ENCODE data around the gene ZNF521.

Gene ZNF521

GRCh38 chr18:25099895-25100294 is 252.1 kb downstream of the ZNF521 start:
- Histone ChIP-seq H3K36me3 (ENCODE audit: control insufficient read depth, insufficient read depth, low read length) (no peaks in the 10 kb centered on the region), H3K27ac (ENCODE audit: insufficient read depth, low read length, poor library complexity, severe bottlenecking) (no peak overlapping the region), H3K9me3 (ENCODE audit: control insufficient read depth, low read length) (no peaks in the 10 kb centered on the region), H3K27me3 (replicated peaks; ENCODE audit: control insufficient read depth, insufficient read depth, low read length, poor library complexity, severe bottlenecking) (no peaks in the 10 kb centered on the region), H3K4me1 (ENCODE audit: control insufficient read depth, insufficient read depth, low read length, poor library complexity, severe bottlenecking) (no peaks in the 10 kb centered on the region), H3K4me3 (ENCODE audit: insufficient read depth, low read depth, low read length, poor library complexity, severe bottlenecking) (no peak overlapping the region)
- DNase-seq: no peak

- H3K36me3 ChIP-seq (ENCODE audit: control insufficient read depth, insufficient read depth, low read length): no peaks in the 10 kb centered on the region
- DNase-seq: no peak
- no peaks in the 10 kb centered on the region for H3K9me3 ChIP-seq (ENCODE audit: control insufficient read depth, low read length)
- no peaks in the 10 kb centered on the region for H3K27me3 ChIP-seq (replicated peaks; ENCODE audit: control insufficient read depth, insufficient read depth, low read length, poor library complexity, severe bottlenecking)
- no peak overlapping the region for H3K27ac ChIP-seq (ENCODE audit: insufficient read depth, low read length, poor library complexity, severe bottlenecking)
- H3K4me1 ChIP-seq (ENCODE audit: control insufficient read depth, insufficient read depth, low read length, poor library complexity, severe bottlenecking): no peaks in the 10 kb centered on the region
- no peak overlapping the region for H3K4me3 ChIP-seq (ENCODE audit: insufficient read depth, low read depth, low read length, poor library complexity, severe bottlenecking)
These were observed 254.4 kb downstream of the ZNF521 start for GRCh38 chr18:25097569-25098056.

GRCh38 chr18:25097057-25097456 is 254.9 kb downstream of the ZNF521 start:
- Histone ChIP-seq H3K9me3 (ENCODE audit: control insufficient read depth, low read length) (no peaks in the 10 kb centered on the region), H3K4me1 (ENCODE audit: control insufficient read depth, insufficient read depth, low read length, poor library complexity, severe bottlenecking) (no peaks in the 10 kb centered on the region), H3K36me3 (ENCODE audit: control insufficient read depth, insufficient read depth, low read length) (no peaks in the 10 kb centered on the region), H3K4me3 (ENCODE audit: insufficient read depth, low read depth, low read length, poor library complexity, severe bottlenecking) (no peak overlapping the region), H3K27me3 (replicated peaks; ENCODE audit: control insufficient read depth, insufficient read depth, low read length, poor library complexity, severe bottlenecking) (no peaks in the 10 kb centered on the region), H3K27ac (ENCODE audit: insufficient read depth, low read length, poor library complexity, severe bottlenecking) (no peak overlapping the region)
- DNase-seq: no peak

GRCh38 chr18:25093141-25093540 is 258.8 kb downstream of the ZNF521 start:
- H3K4me1 ChIP-seq (ENCODE audit: control insufficient read depth, insufficient read depth, low read length, poor library complexity, severe bottlenecking): no peaks in the 10 kb centered on the region

GRCh38 chr18:25089470-25089869 is 262.5 kb downstream of the ZNF521 start:
- H3K27me3 ChIP-seq (replicated peaks; ENCODE audit: control insufficient read depth, insufficient read depth, low read length, poor library complexity, severe bottlenecking): no peaks in the 10 kb centered on the region
- H3K27ac ChIP-seq (ENCODE audit: insufficient read depth, low read length, poor library complexity, severe bottlenecking): no peak overlapping the region
- no peaks in the 10 kb centered on the region for H3K9me3 ChIP-seq (ENCODE audit: control insufficient read depth, low read length)
- no peaks in the 10 kb centered on the region for H3K36me3 ChIP-seq (ENCODE audit: control insufficient read depth, insufficient read depth, low read length)
- H3K4me3 ChIP-seq (ENCODE audit: insufficient read depth, low read depth, low read length, poor library complexity, severe bottlenecking): no peak overlapping the region
- H3K4me1 ChIP-seq (ENCODE audit: control insufficient read depth, insufficient read depth, low read length, poor library complexity, severe bottlenecking): no peaks in the 10 kb centered on the region
- DNase-seq: no peak

More at GRCh38 chr18:25093141-25093540, 258.8 kb downstream of the ZNF521 start:
- no peak for DNase-seq
- H3K9me3 ChIP-seq (ENCODE audit: control insufficient read depth, low read length): no peaks in the 10 kb centered on the region
- H3K4me3 ChIP-seq (ENCODE audit: insufficient read depth, low read depth, low read length, poor library complexity, severe bottlenecking): no peak overlapping the region
- no peaks in the 10 kb centered on the region for H3K36me3 ChIP-seq (ENCODE audit: control insufficient read depth, insufficient read depth, low read length)
- no peak overlapping the region for H3K27ac ChIP-seq (ENCODE audit: insufficient read depth, low read length, poor library complexity, severe bottlenecking)
- H3K27me3 ChIP-seq (replicated peaks; ENCODE audit: control insufficient read depth, insufficient read depth, low read length, poor library complexity, severe bottlenecking): no peaks in the 10 kb centered on the region

- no peaks in the 10 kb centered on the region for H3K36me3 ChIP-seq (ENCODE audit: control insufficient read depth, insufficient read depth, low read length)
- H3K27ac ChIP-seq (ENCODE audit: insufficient read depth, low read length, poor library complexity, severe bottlenecking): no peak overlapping the region
- H3K27me3 ChIP-seq (replicated peaks; ENCODE audit: control insufficient read depth, insufficient read depth, low read length, poor library complexity, severe bottlenecking): no peaks in the 10 kb centered on the region
- DNase-seq: no peak
- no peaks in the 10 kb centered on the region for H3K4me1 ChIP-seq (ENCODE audit: control insufficient read depth, insufficient read depth, low read length, poor library complexity, severe bottlenecking)
- no peak overlapping the region for H3K4me3 ChIP-seq (ENCODE audit: insufficient read depth, low read depth, low read length, poor library complexity, severe bottlenecking)
- no peaks in the 10 kb centered on the region for H3K9me3 ChIP-seq (ENCODE audit: control insufficient read depth, low read length)
These were observed 265.1 kb downstream of the ZNF521 start for GRCh38 chr18:25086876-25087275.

- no peak overlapping the region for H3K27ac ChIP-seq (ENCODE audit: insufficient read depth, low read length, poor library complexity, severe bottlenecking)
- no peaks in the 10 kb centered on the region for H3K9me3 ChIP-seq (ENCODE audit: control insufficient read depth, low read length)
- DNase-seq: no peak
- no peaks in the 10 kb centered on the region for H3K27me3 ChIP-seq (replicated peaks; ENCODE audit: control insufficient read depth, insufficient read depth, low read length, poor library complexity, severe bottlenecking)
- no peaks in the 10 kb centered on the region for H3K36me3 ChIP-seq (ENCODE audit: control insufficient read depth, insufficient read depth, low read length)
- H3K4me3 ChIP-seq (ENCODE audit: insufficient read depth, low read depth, low read length, poor library complexity, severe bottlenecking): no peak overlapping the region
- no peaks in the 10 kb centered on the region for H3K4me1 ChIP-seq (ENCODE audit: control insufficient read depth, insufficient read depth, low read length, poor library complexity, severe bottlenecking)
These were observed 271.0 kb downstream of the ZNF521 start for GRCh38 chr18:25081001-25081400.

GRCh38 chr18:25080211-25080610 is 271.8 kb downstream of the ZNF521 start:
- no peaks in the 10 kb centered on the region for H3K4me1 ChIP-seq (ENCODE audit: control insufficient read depth, insufficient read depth, low read length, poor library complexity, severe bottlenecking)
- H3K27me3 ChIP-seq (replicated peaks; ENCODE audit: control insufficient read depth, insufficient read depth, low read length, poor library complexity, severe bottlenecking): no peaks in the 10 kb centered on the region

GRCh38 chr18:25077944-25078723 is 273.8 kb downstream of the ZNF521 start:
- H3K27ac ChIP-seq (ENCODE audit: insufficient read depth, low read length, poor library complexity, severe bottlenecking): no peak overlapping the region
- no peaks in the 10 kb centered on the region for H3K9me3 ChIP-seq (ENCODE audit: control insufficient read depth, low read length)
- H3K4me1 ChIP-seq (ENCODE audit: control insufficient read depth, insufficient read depth, low read length, poor library complexity, severe bottlenecking): no peaks in the 10 kb centered on the region
- no peak overlapping the region for H3K4me3 ChIP-seq (ENCODE audit: insufficient read depth, low read depth, low read length, poor library complexity, severe bottlenecking)
- no peaks in the 10 kb centered on the region for H3K27me3 ChIP-seq (replicated peaks; ENCODE audit: control insufficient read depth, insufficient read depth, low read length, poor library complexity, severe bottlenecking)
- DNase-seq: no peak
- H3K36me3 ChIP-seq (ENCODE audit: control insufficient read depth, insufficient read depth, low read length): no peaks in the 10 kb centered on the region

More at GRCh38 chr18:25080211-25080610, 271.8 kb downstream of the ZNF521 start:
- Histone ChIP-seq H3K9me3 (ENCODE audit: control insufficient read depth, low read length) (no peaks in the 10 kb centered on the region), H3K27ac (ENCODE audit: insufficient read depth, low read length, poor library complexity, severe bottlenecking) (no peak overlapping the region), H3K36me3 (ENCODE audit: control insufficient read depth, insufficient read depth, low read length) (no peaks in the 10 kb centered on the region), H3K4me3 (ENCODE audit: insufficient read depth, low read depth, low read length, poor library complexity, severe bottlenecking) (no peak overlapping the region)
- no peak for DNase-seq

- Histone ChIP-seq H3K4me3 (ENCODE audit: insufficient read depth, low read depth, low read length, poor library complexity, severe bottlenecking) (no peak overlapping the region), H3K9me3 (ENCODE audit: control insufficient read depth, low read length) (no peaks in the 10 kb centered on the region), H3K4me1 (ENCODE audit: control insufficient read depth, insufficient read depth, low read length, poor library complexity, severe bottlenecking) (no peaks in the 10 kb centered on the region), H3K27ac (ENCODE audit: insufficient read depth, low read length, poor library complexity, severe bottlenecking) (no peak overlapping the region), H3K36me3 (ENCODE audit: control insufficient read depth, insufficient read depth, low read length) (no peaks in the 10 kb centered on the region), H3K27me3 (replicated peaks; ENCODE audit: control insufficient read depth, insufficient read depth, low read length, poor library complexity, severe bottlenecking) (no peaks in the 10 kb centered on the region)
- DNase-seq: no peak
These were observed 274.7 kb downstream of the ZNF521 start for GRCh38 chr18:25077038-25077943.

Data from effector memory CD4-positive, alpha-beta T cell (primary cell).